Progenitor cell of endocrine pancreas (in vitro differentiated cells): ENCODE results near the gene KLHL15. TPM values are rescaled to one million over a fixed set of nuclear protein-coding genes. Genes with fewer than 3 reads are reported as not detected.

Experiments used
- DNase-seq: peaks from one replicate; pipeline ENCODE4 v3.0.0; 2021; ENCODE audit warnings: low spot score; ENCODE audit not compliant: unreplicated experiment
- H3K27ac Mint-ChIP-seq: 2 replicates; pipeline ENCODE4 v1.8.0; 2021; ENCODE audit warnings: mild to moderate bottlenecking, moderate library complexity, mixed read lengths
- H3K27me3 Mint-ChIP-seq: 2 replicates; pipeline ENCODE4 v1.8.0; 2021; ENCODE audit warnings: mixed read lengths
- H3K36me3 Mint-ChIP-seq: 2 replicates; pipeline ENCODE4 v1.8.0; 2022; ENCODE audit warnings: mixed read lengths; ENCODE audit not compliant: insufficient read depth
- H3K4me1 Mint-ChIP-seq: 2 replicates; pipeline ENCODE4 v1.8.0; 2021; ENCODE audit warnings: low read depth, mixed read lengths
- H3K4me3 Mint-ChIP-seq: 2 replicates; pipeline ENCODE4 v1.8.0; 2021; ENCODE audit warnings: low read depth, mild to moderate bottlenecking, moderate library complexity, mixed read lengths
- H3K9me3 Mint-ChIP-seq: 2 replicates; pipeline ENCODE4 v1.8.0; 2021; ENCODE audit warnings: low read depth, mixed read lengths
- CTCF ChIP-seq: fragments of 200-600 bp; sonication (generic); IDR thresholded peaks from one replicate; pipeline ENCODE4 v1.5.0; 2021; ENCODE audit warnings: antibody characterized with exemption, mild to moderate bottlenecking; ENCODE audit not compliant: unreplicated experiment
- total RNA-seq: library from RNA; stranded (reverse); gene quantifications from 2 replicates; pipeline ENCODE4 v1.2.1, GENCODE V29; 2021

Gene KLHL15
- total RNA-seq, 1 donor from 2014 or later = 16.0 TPM

GRCh38 chrX:23945206-23945605, 81.8 kb downstream of the KLHL15 start:
- Mint-ChIP-seq H3K9me3 (no peaks in the 10 kb centered on the region), H3K4me1 (no peaks in the 10 kb centered on the region), H3K27ac (no peak overlapping the region), H3K27me3 (no peaks in the 10 kb centered on the region), H3K4me3 (no peak overlapping the region), H3K36me3 (no peaks in the 10 kb centered on the region)
- DNase-seq = no peak
- no peak for TF ChIP-seq CTCF

- H3K36me3 Mint-ChIP-seq = no peaks in the 10 kb centered on the region
- no peaks in the 10 kb centered on the region for H3K9me3 Mint-ChIP-seq
- no peak for TF ChIP-seq CTCF
- DNase-seq = no peak
- no peak overlapping the region for H3K4me3 Mint-ChIP-seq
- no peak overlapping the region for H3K27ac Mint-ChIP-seq
- no peaks in the 10 kb centered on the region for H3K27me3 Mint-ChIP-seq
- H3K4me1 Mint-ChIP-seq = no peaks in the 10 kb centered on the region
These were observed 82.8 kb downstream of the KLHL15 start for GRCh38 chrX:23944234-23944633.

GRCh38 chrX:23939203-23939602, 87.8 kb downstream of the KLHL15 start:
- no peaks in the 10 kb centered on the region for H3K4me1 Mint-ChIP-seq
- peaks cover 3% of the 10 kb centered on the region for H3K27me3 Mint-ChIP-seq
- H3K4me3 Mint-ChIP-seq = no peak overlapping the region
- no peak for TF ChIP-seq CTCF
- no peaks in the 10 kb centered on the region for H3K9me3 Mint-ChIP-seq
- no peak overlapping the region for H3K27ac Mint-ChIP-seq
- no peak for DNase-seq
- no peaks in the 10 kb centered on the region for H3K36me3 Mint-ChIP-seq

GRCh38 chrX:23938690-23939089, 88.3 kb downstream of the KLHL15 start:
- Mint-ChIP-seq H3K9me3 (no peaks in the 10 kb centered on the region), H3K27ac (no peak overlapping the region), H3K4me3 (no peak overlapping the region), H3K36me3 (no peaks in the 10 kb centered on the region), H3K4me1 (no peaks in the 10 kb centered on the region), H3K27me3 (peaks cover 3% of the 10 kb centered on the region)
- DNase-seq = no peak
- no peak for TF ChIP-seq CTCF

- no peak overlapping the region for H3K4me3 Mint-ChIP-seq
- no peak overlapping the region for H3K27ac Mint-ChIP-seq
- no peak for TF ChIP-seq CTCF
- DNase-seq = no peak
- no peaks in the 10 kb centered on the region for H3K36me3 Mint-ChIP-seq
- H3K9me3 Mint-ChIP-seq = no peaks in the 10 kb centered on the region
- no peaks in the 10 kb centered on the region for H3K4me1 Mint-ChIP-seq
- peaks cover 3% of the 10 kb centered on the region for H3K27me3 Mint-ChIP-seq
These were observed 89.9 kb downstream of the KLHL15 start for GRCh38 chrX:23937100-23937499.

- no peaks in the 10 kb centered on the region for H3K9me3 Mint-ChIP-seq
- H3K4me3 Mint-ChIP-seq = no peak overlapping the region
- no peaks in the 10 kb centered on the region for H3K4me1 Mint-ChIP-seq
- no peaks in the 10 kb centered on the region for H3K36me3 Mint-ChIP-seq
- peaks cover 3% of the 10 kb centered on the region for H3K27me3 Mint-ChIP-seq
- TF ChIP-seq CTCF = no peak
- no peak for DNase-seq
- no peak overlapping the region for H3K27ac Mint-ChIP-seq
These were observed 90.8 kb downstream of the KLHL15 start for GRCh38 chrX:23936180-23936579.
